Activated naive CD4-positive, alpha-beta T cell (primary cell): Measurements from ENCODE around the gene SPIC.

Source experiments
- DNase-seq, 4 experiments: peaks; one replicate each; lab custom pipeline; 2025; lab: John Stamatoyannopoulos, UW

Gene SPIC

GRCh38 chr12:101536069-101536674 lies 61.0 kb downstream of the SPIC start:
- no peak for DNase-seq
